ENCODE results near the gene CCL7. TPM values are rescaled to one million over a fixed set of nuclear protein-coding genes. Genes with fewer than 3 reads are reported as not detected.

Gene CCL7
- total and polyA plus RNA-seq, 2 of the 4 experiments (the other 2 are of a cell fraction), result 0.18 to 0.58 TPM

- Histone ChIP-seq H3K27me3 (ENCODE audit: control insufficient read depth, insufficient read depth, low read length) (peaks cover 7% of the 10 kb centered on the region), H3K4me2 (ENCODE audit: low read depth, low read length) (no peak overlapping the region), H2BK15ac (ENCODE audit: low read depth, low read length) (no peak overlapping the region), H4K8ac (ENCODE audit: low read depth in 2 of 2, low read length in 2 of 2) (no peak overlapping the region), H3K36me3 (ENCODE audit: control insufficient read depth, insufficient read depth, low read length) (no peaks in the 10 kb centered on the region), H3K56ac (ENCODE audit: extremely low read depth, insufficient read depth, low read length) (no peak overlapping the region), H2BK20ac (ENCODE audit: low read depth, low read length) (no peak overlapping the region), H3K9me3 (ENCODE audit: control insufficient read depth, insufficient read depth, low read length) (no peaks in the 10 kb centered on the region), H4K5ac (ENCODE audit: low read depth, low read length) (no peak overlapping the region), H3K4ac (ENCODE audit: low read depth, low read length) (no peak overlapping the region), H2AK5ac (ENCODE audit: low read depth, low read length) (no peak overlapping the region), H2BK5ac (ENCODE audit: low read depth, low read length, poor library complexity, severe bottlenecking) (no peak overlapping the region), H3K4me1 (ENCODE audit: control insufficient read depth, insufficient read depth, low read length) (peaks cover 2% of the 10 kb centered on the region), H2AFZ (replicated peaks; ENCODE audit: low read length, poor library complexity) (no peak overlapping the region), H2AK9ac (replicated peaks; ENCODE audit: low read depth, low read length, poor library complexity) (no peak overlapping the region), H3K23ac (ENCODE audit: low read depth, low read length) (no peak overlapping the region), H3K79me1 (ENCODE audit: low read depth in 1 of 2, low read length in 2 of 2) (no peaks in the 10 kb centered on the region), H3K14ac (replicated peaks; ENCODE audit: low read depth, low read length) (no peak overlapping the region), H4K91ac (ENCODE audit: insufficient read depth, low read depth, low read length) (no peak overlapping the region), H3K9ac (ENCODE audit: low read depth, low read length) (no peak overlapping the region), H3K9me1 (ENCODE audit: insufficient read depth, low read length) (no peaks in the 10 kb centered on the region), H3K18ac (ENCODE audit: low read depth, low read length) (peak overlapping the region; percentile 59), H4K20me1 (ENCODE audit: insufficient read depth, low read length) (no peaks in the 10 kb centered on the region), H2BK120ac (ENCODE audit: low read depth, low read length) (no peak overlapping the region), H3K27ac (ENCODE audit: insufficient read depth, low read length) (no peak overlapping the region), H3K4me3 (ENCODE audit: insufficient read depth, low read depth, low read length) (no peak overlapping the region)
- ATAC-seq (ENCODE audit: low read depth), result no peak
- in situ Hi-C loops (cut with MboI; ENCODE audit: low sequenced_read_pairs), result loop anchor here (10.0 kb wide), 2 partner anchors 58 to 72 kb away; no protein-coding TSS in a partner anchor
- BruUV-seq (replicated peaks), result no TSS peak
- 0 out of 2 replicates have a peak, but pooled peaks have one; percentile 11 for TF ChIP-seq CEBPB (IDR thresholded peaks at IDR 0.05; ENCODE audit: low read depth, low read length)
- TF ChIP-seq RAD21 (IDR thresholded peaks at IDR 0.05; ENCODE audit: low read length), result no peak
- POLR2A ChIA-PET (ENCODE audit: unreplicated experiment), result no interaction called here
- DNase-seq, result no peak
- intact Hi-C loops (cut with micrococcal nuclease), result no loop called here
- no CpG with 5 or more reads among the region's 4 CpGs for WGBS, 2 experiments (ENCODE audit: extremely low coverage in 2 of 2, insufficient read length in 1 of 2)
- CTCF ChIA-PET, result interaction anchor here (1.4 to 1.9 kb wide), 2 partner anchors 23 to 76 kb away, joined by 4 to 8 read pairs; no protein-coding TSS in a partner anchor
- dilution Hi-C loops (cut with HindIII; ENCODE audit: low sequenced_read_pairs, unreplicated experiment), result no loop called here
Measured at GRCh38 chr17:34276826-34277225, 6.8 kb downstream of the CCL7 start.
